ENCODE data around the gene SLC12A7.

- TF ChIP-seq POLR2A (IDR thresholded peaks at IDR 0.05): no peak
- no peak for TF ChIP-seq CTCF (IDR thresholded peaks at IDR 0.05)
Measured at GRCh38 chr5:1032011-1032410, 79.9 kb downstream of the SLC12A7 start.
